Measurements from ENCODE around the gene LRP1B.

- TF ChIP-seq CTCF (IDR thresholded peaks at IDR 0.05) (no peak), POLR2A (IDR thresholded peaks at IDR 0.05) (no peak)
Measured at GRCh38 chr2:141003967-141004657, 1126.7 kb downstream of the LRP1B start.

Data from thyroid gland (tissue), 4 donors.